Osteoblast (primary cell): ENCODE results near the gene ANKRD44. TPM values are rescaled to one million over a fixed set of nuclear protein-coding genes. Genes with fewer than 3 reads are reported as not detected.

Experiments
- DNase-seq: peaks from one replicate; pipeline ENCODE4 v3.0.0; 2011; ENCODE audit warnings: low spot score, mixed read lengths; ENCODE audit not compliant: insufficient read length; ENCODE audit errors: missing footprints
- H2AFZ ChIP-seq: 2 replicates; pipeline ENCODE4 v1.6.0; 2011; ENCODE audit warnings: mild to moderate bottlenecking, low read length
- H3K27ac ChIP-seq: 2 replicates; pipeline ENCODE4 v1.5.1; 2011; ENCODE audit warnings: mild to moderate bottlenecking, low read depth, low read length, moderate library complexity
- H3K27me3 ChIP-seq: 2 replicates; pipeline ENCODE4 v1.6.0; 2012; ENCODE audit warnings: mild to moderate bottlenecking, control low read depth, inconsistent platforms, low read length, moderate library complexity; ENCODE audit not compliant: insufficient read depth
- H3K36me3 ChIP-seq: 2 replicates; pipeline ENCODE4 v1.5.1; 2011; ENCODE audit warnings: mild to moderate bottlenecking, low read length, control low read depth, moderate library complexity; ENCODE audit not compliant: insufficient read depth
- H3K4me1 ChIP-seq: 2 replicates; pipeline ENCODE4 v1.5.1; 2011; ENCODE audit warnings: mild to moderate bottlenecking, low read length, control low read depth, moderate library complexity; ENCODE audit not compliant: insufficient read depth
- H3K4me2 ChIP-seq: 2 replicates; pipeline ENCODE4 v1.6.0; 2011; ENCODE audit warnings: mild to moderate bottlenecking, low read length; ENCODE audit not compliant: insufficient read depth
- H3K4me3 ChIP-seq: fragments of 200-600 bp; sonication (generic); 3 replicates; pipeline ENCODE4 v1.5.1; 2012; ENCODE audit warnings: mild to moderate bottlenecking, low read length, inconsistent platforms; ENCODE audit not compliant: insufficient read depth
- H3K79me2 ChIP-seq: 2 replicates; pipeline ENCODE4 v1.6.0; 2012; ENCODE audit warnings: mild to moderate bottlenecking, low read length, control low read depth, inconsistent platforms; ENCODE audit not compliant: insufficient read depth
- H3K9me3 ChIP-seq: 2 replicates; pipeline ENCODE4 v1.5.1; 2011; ENCODE audit warnings: low read depth, low read length, control low read depth
- H4K20me1 ChIP-seq: 2 replicates; pipeline ENCODE4 v1.6.0; 2012; ENCODE audit warnings: mild to moderate bottlenecking, low read length, control low read depth; ENCODE audit not compliant: insufficient read depth
- CTCF ChIP-seq: IDR thresholded peaks from 2 replicates; pipeline ENCODE4 v1.5.1; 2011; ENCODE audit warnings: mild to moderate bottlenecking, low read depth, low read length, moderate library complexity; ENCODE audit errors: extremely low read depth
- total RNA-seq: library from RNA; depleted of rRNA; stranded (reverse); fragments of >200 nt; gene quantifications from 2 replicates; pipeline ENCODE4 v1.2.3, GENCODE V29; 2012

The ANKRD44 gene
- total RNA-seq, 1 donor, result 44.5 TPM

GRCh38 chr2:197268786-197269584 lies 41.6 kb downstream of the ANKRD44 start:
- peaks cover 21% of the 10 kb centered on the region for H3K4me1 ChIP-seq
- no peak overlapping the region for H2AFZ ChIP-seq
- no peaks in the 10 kb centered on the region for H3K9me3 ChIP-seq
- H3K27ac ChIP-seq, result no peak overlapping the region
- H4K20me1 ChIP-seq, result no peaks in the 10 kb centered on the region
- H3K4me2 ChIP-seq, result no peak overlapping the region
- no peak for DNase-seq
- no peaks in the 10 kb centered on the region for H3K36me3 ChIP-seq
- H3K27me3 ChIP-seq, result no peaks in the 10 kb centered on the region
- TF ChIP-seq CTCF, result no peak
- H3K4me3 ChIP-seq, result no peak overlapping the region
- H3K79me2 ChIP-seq, result peaks cover 11% of the 10 kb centered on the region

GRCh38 chr2:197266477-197266876 lies 44.1 kb downstream of the ANKRD44 start:
- DNase-seq, result no peak
- Histone ChIP-seq H4K20me1 (no peaks in the 10 kb centered on the region), H3K27me3 (no peaks in the 10 kb centered on the region), H3K4me3 (no peak overlapping the region), H3K79me2 (peaks cover 11% of the 10 kb centered on the region), H3K9me3 (no peaks in the 10 kb centered on the region), H2AFZ (no peak overlapping the region), H3K27ac (no peak overlapping the region), H3K4me1 (peaks cover 21% of the 10 kb centered on the region), H3K4me2 (no peak overlapping the region), H3K36me3 (no peaks in the 10 kb centered on the region)
- no peak for TF ChIP-seq CTCF

- peaks cover 11% of the 10 kb centered on the region for H3K79me2 ChIP-seq
- DNase-seq, result no peak
- no peak overlapping the region for H2AFZ ChIP-seq
- no peaks in the 10 kb centered on the region for H3K27me3 ChIP-seq
- no peaks in the 10 kb centered on the region for H3K36me3 ChIP-seq
- H3K4me1 ChIP-seq, result peaks cover 20% of the 10 kb centered on the region
- no peak for TF ChIP-seq CTCF
- no peak overlapping the region for H3K27ac ChIP-seq
- H3K4me3 ChIP-seq, result no peak overlapping the region
- H3K4me2 ChIP-seq, result no peak overlapping the region
- no peaks in the 10 kb centered on the region for H4K20me1 ChIP-seq
- no peaks in the 10 kb centered on the region for H3K9me3 ChIP-seq
These were observed 44.7 kb downstream of the ANKRD44 start for GRCh38 chr2:197265924-197266323.

- Histone ChIP-seq H3K9me3 (no peaks in the 10 kb centered on the region), H4K20me1 (no peaks in the 10 kb centered on the region), H2AFZ (no peak overlapping the region), H3K4me2 (no peak overlapping the region), H3K36me3 (no peaks in the 10 kb centered on the region), H3K4me1 (peaks cover 15% of the 10 kb centered on the region), H3K79me2 (peaks cover 11% of the 10 kb centered on the region), H3K27me3 (no peaks in the 10 kb centered on the region), H3K27ac (no peak overlapping the region), H3K4me3 (no peak overlapping the region)
- no peak for TF ChIP-seq CTCF
- DNase-seq, result no peak
These were observed 45.5 kb downstream of the ANKRD44 start for GRCh38 chr2:197265036-197265435.
